Erythroblast (primary cell): ENCODE results near the gene WNT4.

Experiments
- GATA1 ChIP-seq: IDR thresholded peaks from 2 replicates; pipeline ENCODE4 v1.6.1; 2011; ENCODE audit warnings: low read depth, mild to moderate bottlenecking, control low read depth, low read length, moderate library complexity
- POLR2A ChIP-seq: IDR thresholded peaks from 2 replicates; pipeline ENCODE4 v1.6.1; 2011; ENCODE audit warnings: mild to moderate bottlenecking, low read length

DNA sequence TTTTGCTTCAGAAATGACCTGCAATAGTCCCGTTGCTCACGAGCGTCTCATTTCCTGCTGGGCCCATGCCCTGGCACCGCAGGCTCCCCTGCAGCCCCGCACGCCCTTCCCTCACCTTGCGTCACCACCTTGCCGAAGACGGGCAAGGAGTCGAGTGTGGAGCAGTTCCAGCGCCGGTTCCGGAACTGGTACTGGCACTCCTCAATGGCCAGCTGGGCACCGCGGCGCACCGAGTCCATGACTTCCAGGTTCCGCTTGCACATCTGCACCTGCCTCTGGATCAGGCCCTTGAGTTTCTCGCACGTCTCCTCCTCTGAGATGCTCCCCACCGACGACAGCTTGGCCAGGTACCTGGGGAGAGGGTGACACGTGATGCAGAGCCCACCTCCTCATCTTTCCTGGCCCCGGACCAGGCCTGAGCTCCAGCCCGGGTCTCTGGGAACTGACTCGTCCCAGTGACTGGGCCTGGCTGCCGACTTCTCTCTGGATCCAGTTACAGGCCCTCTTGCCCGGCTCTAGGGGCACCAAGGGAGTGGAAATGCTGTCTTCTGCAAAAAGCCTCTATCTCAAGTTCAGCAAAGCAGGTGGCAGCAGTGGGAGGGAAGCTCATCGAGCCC, 13.3 kb downstream of the WNT4 start:
- TF ChIP-seq POLR2A = no peak
- TF ChIP-seq GATA1 = no peak
